Measurements from ENCODE around the gene NDN. TPM values are rescaled to one million over a fixed set of nuclear protein-coding genes. Genes with fewer than 3 reads are reported as not detected.

The NDN gene
- total and polyA plus RNA-seq, 2 of the 4 experiments (the other 2 are of a cell fraction) = 40.1 to 72.4 TPM

GRCh38 chr15:23647421-23648370 lies 39.4 kb downstream of the NDN start, which contains the start of gene MAGEL2:
MAGEL2 (minus strand) TSS chr15:23647867; CDS start chr15:23647742, 125 bp downstream.
- Histone ChIP-seq H2BK15ac (ENCODE audit: low read depth, low read length) (no peak within 1 kb of the TSS), H3K56ac (ENCODE audit: extremely low read depth, insufficient read depth, low read length) (no peak within 1 kb of the TSS), H3K4ac (ENCODE audit: low read depth, low read length) (no peak within 1 kb of the TSS), H2BK5ac (ENCODE audit: low read depth, low read length, poor library complexity, severe bottlenecking) (no peak within 1 kb of the TSS), H3K9me3 (ENCODE audit: control insufficient read depth, insufficient read depth, low read length) (peaks cover 2% of the 10 kb centered on the region; the same call in 1 of the 2 replicates), H3K27ac (ENCODE audit: insufficient read depth, low read length) (no peak within 1 kb of the TSS), H2AFZ (replicated peaks; ENCODE audit: low read length, poor library complexity) (peak within 1 kb of the TSS; percentile 58), H4K91ac (ENCODE audit: insufficient read depth, low read depth, low read length) (no peak within 1 kb of the TSS), H3K4me1 (ENCODE audit: control insufficient read depth, insufficient read depth, low read length) (no peaks in the 10 kb centered on the region), H3K14ac (replicated peaks; ENCODE audit: low read depth, low read length) (no peak within 1 kb of the TSS), H3K4me2 (ENCODE audit: low read depth, low read length) (peak within 1 kb of the TSS; percentile 49), H2BK20ac (ENCODE audit: low read depth, low read length) (no peak within 1 kb of the TSS), H2BK120ac (ENCODE audit: low read depth, low read length) (no peak within 1 kb of the TSS), H3K9ac (ENCODE audit: low read depth, low read length) (peak within 1 kb of the TSS; percentile 74), H3K23ac (ENCODE audit: low read depth, low read length) (no peak within 1 kb of the TSS), H3K4me3 (ENCODE audit: insufficient read depth, low read depth, low read length) (peak within 1 kb of the TSS; percentile 53), H3K27me3 (ENCODE audit: control insufficient read depth, insufficient read depth, low read length) (no peaks in the 10 kb centered on the region), H3K18ac (ENCODE audit: low read depth, low read length) (no peak within 1 kb of the TSS), H4K20me1 (ENCODE audit: insufficient read depth, low read length) (no peaks in the 10 kb centered on the region), H4K8ac (ENCODE audit: low read depth in 2 of 2, low read length in 2 of 2) (no peak within 1 kb of the TSS), H4K5ac (ENCODE audit: low read depth, low read length) (no peak within 1 kb of the TSS), H3K9me1 (ENCODE audit: insufficient read depth, low read length) (no peaks in the 10 kb centered on the region), H2AK5ac (ENCODE audit: low read depth, low read length) (no peak within 1 kb of the TSS), H3K36me3 (ENCODE audit: control insufficient read depth, insufficient read depth, low read length) (no peaks in the 10 kb centered on the region), H2AK9ac (replicated peaks; ENCODE audit: low read depth, low read length, poor library complexity) (no peak within 1 kb of the TSS), H3K79me1 (ENCODE audit: low read depth in 1 of 2, low read length in 2 of 2) (no peaks in the 10 kb centered on the region)
- peak; percentile 56 for ATAC-seq (ENCODE audit: low read depth)
- CTCF ChIA-PET = no interaction called here
- no TSS peak for BruUV-seq (replicated peaks)
- POLR2A ChIA-PET (ENCODE audit: unreplicated experiment) = no interaction called here
- dilution Hi-C loops (cut with HindIII; ENCODE audit: low sequenced_read_pairs, unreplicated experiment) (no loop called here), intact Hi-C loops (cut with micrococcal nuclease) (loop anchor here (10.0 kb wide), 2 partner anchors 1197 to 1857 kb away; no protein-coding TSS in a partner anchor), in situ Hi-C loops (cut with MboI; ENCODE audit: low sequenced_read_pairs) (loop anchor here (10.0 kb wide), 1 partner anchor 207 kb away; no protein-coding TSS in a partner anchor)
- 44% methylated on average over 10 of the region's 37 CpGs; no CpG with 5 or more reads in 1 of the 2 experiments for WGBS, 2 experiments (ENCODE audit: extremely low coverage in 2 of 2, insufficient read length in 1 of 2)
- no peak for DNase-seq
- TF ChIP-seq MXI1 (IDR thresholded peaks at IDR 0.05; ENCODE audit: borderline replicate concordance, low read depth, low read length) (no peak), RAD21 (IDR thresholded peaks at IDR 0.05; ENCODE audit: low read length) (no peak), CEBPB (IDR thresholded peaks at IDR 0.05; ENCODE audit: low read depth, low read length) (no peak), FOS (IDR thresholded peaks at IDR 0.05; ENCODE audit: low read depth, low read length) (no peak), BHLHE40 (IDR thresholded peaks at IDR 0.05; ENCODE audit: low read depth, low read length) (no peak), USF2 (IDR thresholded peaks at IDR 0.05; ENCODE audit: low read depth, low read length) (no peak), CTCF (conservative IDR thresholded peaks at IDR 0.05; ENCODE audit: low read depth, low read length) (no peak)

Measured in IMR-90 (cell line).